SK-N-SH (cell line): ENCODE results near the gene OR10G7. TPM values are rescaled to one million over a fixed set of nuclear protein-coding genes. Genes with fewer than 3 reads are reported as not detected.

Source experiments
- CTCF ChIA-PET: fragments of 300-600, 350-600 bp; formaldehyde crosslinking; extraction: SDS; loops from one replicate; lab custom pipeline; 2021; lab: Yijun Ruan, JAX
- POLR2A ChIA-PET: fragments of 350-600 bp; sonication (Branson Sonifier 250); formaldehyde crosslinking; extraction: SDS; loops from one replicate; lab custom pipeline; 2020; ENCODE audit warnings: antibody characterized with exemption, inconsistent platforms; lab: Yijun Ruan, JAX
- DNase-seq: peaks from one replicate; pipeline ENCODE4 v3.0.0; 2012
- H2AFZ ChIP-seq: fragments of 200-600 bp; sonication (generic); 2 replicates; pipeline ENCODE4 v1.8.1; 2016; ENCODE audit warnings: antibody characterized with exemption, mild to moderate bottlenecking, low read depth
- H3F3A ChIP-seq: fragments of 200-600 bp; sonication (generic); replicated peaks from 2 replicates; pipeline ENCODE3; 2016; ENCODE audit warnings: antibody characterized with exemption, mild to moderate bottlenecking; ENCODE audit not compliant: insufficient read depth
- H3K27ac ChIP-seq, 2 experiments: fragments of 200-500 bp in 1 of 2; fragments of 200-600 bp in 1 of 2; sonication (Bioruptor generic) in 1 of 2; sonication (generic), shearing (Covaris generic) in 1 of 2; 2 replicates each; pipeline versions ENCODE4 v1.5.1 to v1.6.1; 2014 to 2016; ENCODE audit warnings: low read depth in 2 of 2, inconsistent platforms in 1 of 2, low read length in 1 of 2, mild to moderate bottlenecking in 1 of 2, mixed read lengths in 1 of 2
- H3K27me3 ChIP-seq: fragments of 200-600 bp; sonication (generic), shearing (Covaris generic); 2 replicates; pipeline ENCODE4 v1.6.1; 2016; ENCODE audit warnings: mixed run types; ENCODE audit not compliant: insufficient read depth
- H3K36me3 ChIP-seq, 2 experiments: fragments of 200-500 bp in 1 of 2; fragments of 200-600 bp in 1 of 2; sonication (Bioruptor generic) in 1 of 2; sonication (generic) in 1 of 2; replicated peaks in 1 of 2; 2 replicates each; pipeline versions ENCODE3 to v1.5.1; 2014 to 2016; ENCODE audit warnings: low read length in 1 of 2, mild to moderate bottlenecking in 1 of 2; ENCODE audit not compliant: insufficient read depth in 2 of 2, control insufficient read depth in 1 of 2
- H3K4me1 ChIP-seq, 2 experiments: fragments of 200-500 bp in 1 of 2; fragments of 200-600 bp in 1 of 2; sonication (Bioruptor generic) in 1 of 2; sonication (generic), shearing (Covaris generic) in 1 of 2; 2 replicates each; pipeline versions ENCODE4 v1.5.1 to v1.6.1; 2014 to 2016; ENCODE audit warnings: low read depth in 1 of 2, low read length in 1 of 2, mixed run types in 1 of 2; ENCODE audit not compliant: insufficient read depth in 2 of 2, control insufficient read depth in 1 of 2
- H3K4me2 ChIP-seq: fragments of 200-600 bp; sonication (generic), shearing (Covaris generic); 2 replicates; pipeline ENCODE4 v1.6.1; 2017; ENCODE audit warnings: mixed run types
- H3K4me3 ChIP-seq, 2 experiments: fragments of 200-500 bp in 1 of 2; fragments of 200-600 bp in 1 of 2; sonication (Bioruptor generic) in 1 of 2; sonication (generic), shearing (Covaris generic) in 1 of 2; 2 replicates each; pipeline versions ENCODE4 v1.5.1 to v1.8.1; 2014 to 2016; ENCODE audit warnings: low read depth in 2 of 2, inconsistent platforms in 1 of 2, low read length in 1 of 2, mild to moderate bottlenecking in 1 of 2, mixed read lengths in 1 of 2, moderate library complexity in 1 of 2
- H3K79me2 ChIP-seq: fragments of 200-600 bp; sonication (generic); 2 replicates; pipeline ENCODE4 v1.8.1; 2017; ENCODE audit warnings: mild to moderate bottlenecking; ENCODE audit not compliant: insufficient read depth
- H3K9ac ChIP-seq: fragments of 200-600 bp; sonication (generic); 2 replicates; pipeline ENCODE4 v1.6.1; 2017; ENCODE audit warnings: mixed run types
- H3K9me2 ChIP-seq: fragments of 200-600 bp; sonication (generic); 2 replicates; pipeline ENCODE4 v1.6.1; 2017; ENCODE audit warnings: mixed run types
- H3K9me3 ChIP-seq: fragments of 200-600 bp; sonication (generic); 2 replicates; pipeline ENCODE4 v1.6.1; 2017; ENCODE audit warnings: mixed run types, mild to moderate bottlenecking, moderate library complexity
- H4K20me1 ChIP-seq: fragments of 200-600 bp; sonication (generic); 2 replicates; pipeline ENCODE4 v1.6.1; 2017; ENCODE audit warnings: mild to moderate bottlenecking, mixed run types; ENCODE audit not compliant: insufficient read depth
- CHD2 ChIP-seq: fragments of 150-350 bp; IDR thresholded peaks from 2 replicates; pipeline ENCODE4 v1.6.1; 2018; ENCODE audit warnings: low read length; ENCODE audit not compliant: partially characterized antibody
- CTCF ChIP-seq: fragments of 200-600 bp; sonication (generic); IDR thresholded peaks from 2 replicates; pipeline ENCODE4 v1.6.1; 2017; ENCODE audit warnings: antibody characterized with exemption, mild to moderate bottlenecking, moderate library complexity
- ELF1 ChIP-seq: IDR thresholded peaks from 2 replicates; pipeline ENCODE4 v1.4.0; 2012
- EZH2phosphoT487 ChIP-seq: fragments of 200-600 bp; sonication (generic); IDR thresholded peaks from 2 replicates; pipeline ENCODE4 v1.6.1; 2017; ENCODE audit warnings: low read depth, mixed run types, mild to moderate bottlenecking, antibody characterized with exemption, moderate library complexity, borderline replicate concordance
- FOSL2 ChIP-seq: IDR thresholded peaks from 2 replicates; pipeline ENCODE4 v1.4.0; 2012; ENCODE audit warnings: low read depth, mild to moderate bottlenecking, moderate library complexity, borderline replicate concordance
- FOXJ3 ChIP-seq: sonication (generic); formaldehyde crosslinking; IDR thresholded peaks from 2 replicates; pipeline ENCODE4 v1.5.1; 2020; ENCODE audit warnings: mild to moderate bottlenecking, missing genetic modification reagents
- FOXM1 ChIP-seq: IDR thresholded peaks from 2 replicates; pipeline ENCODE4 v1.4.0; 2012; ENCODE audit warnings: low read depth, mild to moderate bottlenecking
- GABPA ChIP-seq: IDR thresholded peaks from 2 replicates; pipeline ENCODE4 v1.4.0; 2012; ENCODE audit warnings: low read depth, mild to moderate bottlenecking
- IRF3 ChIP-seq: fragments of 150-350 bp; IDR thresholded peaks from 2 replicates; pipeline ENCODE4 v1.6.1; 2016; ENCODE audit warnings: mild to moderate bottlenecking, low read depth, low read length
- MAX ChIP-seq: IDR thresholded peaks from 2 replicates; pipeline ENCODE4 v1.4.0; 2012; ENCODE audit warnings: low read depth
- NFIC ChIP-seq: IDR thresholded peaks from 2 replicates; pipeline ENCODE4 v1.4.0; 2012; ENCODE audit warnings: borderline replicate concordance
- NRF1 ChIP-seq: IDR thresholded peaks from 2 replicates; pipeline ENCODE4 v1.6.1; 2012; ENCODE audit warnings: low read depth, mild to moderate bottlenecking, low read length
- PBX3 ChIP-seq: IDR thresholded peaks from 2 replicates; pipeline ENCODE4; 2012
- POLR2AphosphoS5 ChIP-seq: IDR thresholded peaks from 2 replicates; pipeline ENCODE4 v1.6.1; 2012; ENCODE audit warnings: low read depth, low read length
- RAD21 ChIP-seq: IDR thresholded peaks from 2 replicates; pipeline ENCODE4 v1.6.1; 2012; ENCODE audit warnings: mild to moderate bottlenecking, low read length
- REST ChIP-seq: IDR thresholded peaks from 2 replicates; pipeline ENCODE4 v1.6.1; 2012; ENCODE audit warnings: mild to moderate bottlenecking, low read depth, low read length, moderate library complexity
- RFX5 ChIP-seq: IDR thresholded peaks from 2 replicates; pipeline ENCODE4 v1.6.1; 2012; ENCODE audit warnings: mild to moderate bottlenecking, improper control_type of control experiment, low read length
- SIN3A ChIP-seq: IDR thresholded peaks from 2 replicates; pipeline ENCODE4 v1.6.1; 2012; ENCODE audit warnings: low read depth, mild to moderate bottlenecking, low read length, moderate library complexity, borderline replicate concordance
- USF2 ChIP-seq: fragments of 150-350 bp; IDR thresholded peaks from 2 replicates; pipeline ENCODE4 v1.6.1; 2017; ENCODE audit warnings: antibody characterized with exemption, low read length, low read depth, borderline replicate concordance
- WGBS: methylation state at CpG from one replicate; pipeline ENCODE4 v1.1.6; 2017; ENCODE audit warnings: low lambda C conversion rate; 5-methylcytosine and 5-hydroxymethylcytosine counted together
- polyA plus RNA-seq, 3 experiments: library from polyadenylated mRNA; depleted of rRNA; stranded (reverse); fragments of >200 nt; gene quantifications; 2 replicates each; pipeline ENCODE4 v1.2.3, GENCODE V29; 2012

Gene OR10G7
- polyA plus RNA-seq, 1 of the 3 experiments (the other 2 are of a cell fraction) = not detected

GRCh38 chr11:124085997-124086846 is 45.1 kb upstream of the OR10G7 start (continued):
- TF ChIP-seq PBX3 (no peak), NFIC (no peak), MAX (no peak), SIN3A (no peak), NRF1 (no peak), IRF3 (no peak), FOXM1 (no peak), FOXJ3 (CRISPR knock-in tag) (no peak)

GRCh38 chr11:124085583-124085982 is 44.5 kb upstream of the OR10G7 start:
- H3K36me3 ChIP-seq = no peaks in the 10 kb centered on the region
- no peaks in the 10 kb centered on the region for H3F3A ChIP-seq
- no peaks in the 10 kb centered on the region for H3K9me2 ChIP-seq
- no peak overlapping the region for H2AFZ ChIP-seq
- H3K9ac ChIP-seq = no peak overlapping the region
- ChIA-PET CTCF (interaction anchor here (0.7 to 1.7 kb wide), 3 partner anchors 10 to 14 kb away, joined by 3 to 4 read pairs (median 4); no protein-coding TSS in a partner anchor), POLR2A (no interaction called here)
- H3K4me2 ChIP-seq = no peak overlapping the region
- no peaks in the 10 kb centered on the region for H3K9me3 ChIP-seq
- no peak for DNase-seq
- 4% methylated on average over 3 of the region's 3 CpGs for WGBS
- no peaks in the 10 kb centered on the region for H4K20me1 ChIP-seq
- no peak overlapping the region for H3K4me3 ChIP-seq
- no peaks in the 10 kb centered on the region for H3K79me2 ChIP-seq
- H3K27ac ChIP-seq = no peak overlapping the region
- peaks cover 12% of the 10 kb centered on the region; the same call in 1 of the 2 replicates for H3K27me3 ChIP-seq
- H3K4me1 ChIP-seq = no peaks in the 10 kb centered on the region; a peak in 1 of 4 replicates
- TF ChIP-seq FOSL2 (no peak), MAX (no peak), FOXM1 (no peak), CTCF (no peak), REST (no peak), RAD21 (no peak), CHD2 (no peak), IRF3 (no peak), GABPA (no peak), ELF1 (no peak), POLR2AphosphoS5 (no peak), USF2 (no peak), EZH2phosphoT487 (no peak), RFX5 (no peak)
